Smooth muscle cell (in vitro differentiated cells): Measurements from ENCODE around the gene SLC7A14. TPM values are rescaled to one million over a fixed set of nuclear protein-coding genes. Genes with fewer than 3 reads are reported as not detected.

Experiments used
- DNase-seq: peaks from one replicate; lab custom pipeline; 2025; ENCODE audit not compliant: unreplicated experiment; lab: John Stamatoyannopoulos, UW
- H2AFZ ChIP-seq: fragments of 200-600 bp; sonication (generic); 2 replicates; pipeline ENCODE4 v1.6.0; 2016; ENCODE audit warnings: antibody characterized with exemption, low read depth, mild to moderate bottlenecking
- H3F3A ChIP-seq: fragments of 200-600 bp; sonication (generic); 2 replicates; pipeline ENCODE4 v1.6.0; 2017; ENCODE audit warnings: antibody characterized with exemption, low read depth
- H3K27ac ChIP-seq: fragments of 200-600 bp; sonication (generic); 2 replicates; pipeline ENCODE4 v1.5.1; 2016; ENCODE audit warnings: low read depth, mild to moderate bottlenecking
- H3K27me3 ChIP-seq: fragments of 200-600 bp; sonication (generic); 2 replicates; pipeline ENCODE4 v1.6.1; 2016; ENCODE audit warnings: low read depth, mild to moderate bottlenecking
- H3K36me3 ChIP-seq: fragments of 200-600 bp; sonication (generic); 2 replicates; pipeline ENCODE4 v1.5.1; 2016; ENCODE audit warnings: low read depth
- H3K4me1 ChIP-seq: fragments of 200-600 bp; sonication (generic); 2 replicates; pipeline ENCODE4 v1.5.1; 2016; ENCODE audit warnings: low read depth
- H3K4me2 ChIP-seq: fragments of 200-600 bp; sonication (generic); 2 replicates; pipeline ENCODE4 v1.6.0; 2016; ENCODE audit warnings: mild to moderate bottlenecking
- H3K4me3 ChIP-seq: fragments of 200-600 bp; sonication (generic); 2 replicates; pipeline ENCODE4 v1.5.1; 2016; ENCODE audit warnings: mild to moderate bottlenecking
- H3K79me2 ChIP-seq: fragments of 200-600 bp; sonication (generic); 2 replicates; pipeline ENCODE4 v1.6.0; 2016; ENCODE audit warnings: low read depth, mild to moderate bottlenecking
- H3K9ac ChIP-seq: fragments of 200-600 bp; sonication (generic); 2 replicates; pipeline ENCODE4 v1.6.0; 2016; ENCODE audit warnings: low read depth
- H3K9me3 ChIP-seq: fragments of 200-600 bp; sonication (generic); replicated peaks from 2 replicates; pipeline ENCODE4 v1.5.1; 2016; ENCODE audit warnings: low read depth
- H4K20me1 ChIP-seq: fragments of 200-600 bp; sonication (generic); 2 replicates; pipeline ENCODE4 v1.6.0; 2016; ENCODE audit warnings: low read depth
- CTCF ChIP-seq: fragments of 200-600 bp; sonication (generic); IDR thresholded peaks from 2 replicates; pipeline ENCODE4 v1.5.1; 2017; ENCODE audit warnings: borderline replicate concordance, mild to moderate bottlenecking, antibody characterized with exemption; ENCODE audit not compliant: insufficient read depth, poor library complexity, severe bottlenecking
- WGBS: methylation state at CpG from one replicate; pipeline ENCODE4 v1.1.7; 2016; ENCODE audit warnings: low lambda C conversion rate; 5-methylcytosine and 5-hydroxymethylcytosine counted together
- polyA plus RNA-seq: library from polyadenylated mRNA; unstranded; fragments of >200 nt; fragmentation: Nextera tagmentation; extraction: Ambion mirVana; gene quantifications from 2 replicates; pipeline ENCODE4 v1.2.1, GENCODE V29; 2016
- total RNA-seq: library from RNA; depleted of rRNA; stranded (reverse); fragments of >200 nt; gene quantifications from 2 replicates; pipeline ENCODE4 v1.2.3, GENCODE V29; 2014

The SLC7A14 gene
- total and polyA plus RNA-seq, 2 experiments from 2014 or later: not detected

DNA sequence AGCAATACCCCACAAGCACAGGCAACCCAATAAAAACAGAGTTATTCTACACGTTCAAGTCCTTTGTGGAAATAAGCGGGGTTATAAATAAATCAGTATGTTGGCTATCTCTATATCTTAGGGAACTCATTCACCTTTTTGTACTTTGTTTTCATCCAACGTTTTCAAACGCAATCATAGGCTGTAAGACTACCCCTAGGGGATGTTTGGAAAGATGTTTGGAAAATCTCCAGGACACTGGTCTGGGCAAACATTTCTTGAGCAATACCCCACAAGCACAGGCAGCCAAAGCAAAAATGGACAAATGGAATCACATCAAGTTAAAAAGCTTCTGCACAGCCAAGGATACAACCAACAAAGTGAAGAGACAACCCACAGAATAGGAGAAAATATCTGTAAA lies 97.1 kb downstream of the SLC7A14 start:
- no peaks in the 10 kb centered on the region for H3K79me2 ChIP-seq
- peaks cover under 1% of the 10 kb centered on the region for H3F3A ChIP-seq
- no peak for DNase-seq
- H3K27me3 ChIP-seq: no peaks in the 10 kb centered on the region
- H3K4me1 ChIP-seq: no peaks in the 10 kb centered on the region
- no peaks in the 10 kb centered on the region for H3K9me3 ChIP-seq
- no peak for TF ChIP-seq CTCF
- no peaks in the 10 kb centered on the region for H4K20me1 ChIP-seq
- H3K4me2 ChIP-seq: no peak overlapping the region
- WGBS: 67% methylated on average over 4 of the region's 4 CpGs
- no peak overlapping the region for H3K9ac ChIP-seq
- H3K4me3 ChIP-seq: no peak overlapping the region
- no peak overlapping the region for H3K27ac ChIP-seq
- no peak overlapping the region for H2AFZ ChIP-seq
- H3K36me3 ChIP-seq: no peaks in the 10 kb centered on the region

DNA sequence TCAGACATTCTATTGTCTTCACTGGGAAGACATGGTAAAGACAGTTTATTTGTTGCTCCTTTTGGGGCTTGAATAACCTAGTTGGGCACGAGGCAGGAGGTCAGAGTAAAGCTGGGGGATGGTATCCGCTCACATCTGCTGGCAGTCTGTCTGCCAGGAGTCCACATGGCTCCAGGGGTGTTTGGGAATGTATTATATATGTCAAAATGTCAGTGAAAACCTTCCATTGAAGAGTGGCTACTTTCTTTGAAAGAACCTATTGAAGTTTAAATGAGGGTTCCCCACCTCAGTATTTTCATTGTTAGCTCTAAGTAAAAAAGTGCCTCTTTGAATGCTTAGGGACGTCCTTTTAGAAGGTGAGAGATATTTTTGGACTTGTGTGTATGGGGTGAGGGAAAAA lies 98.8 kb downstream of the SLC7A14 start:
- no peak for TF ChIP-seq CTCF
- no peak overlapping the region for H2AFZ ChIP-seq
- DNase-seq: no peak
- H3K27ac ChIP-seq: no peak overlapping the region
- no peaks in the 10 kb centered on the region for H3K4me1 ChIP-seq
- no peak overlapping the region for H3K4me3 ChIP-seq
- no peaks in the 10 kb centered on the region for H3K27me3 ChIP-seq
- H3K79me2 ChIP-seq: no peaks in the 10 kb centered on the region
- no peaks in the 10 kb centered on the region for H3K36me3 ChIP-seq
- H4K20me1 ChIP-seq: no peaks in the 10 kb centered on the region
- 83% methylated on average over 3 of the region's 3 CpGs for WGBS
- H3K4me2 ChIP-seq: no peak overlapping the region
- H3K9me3 ChIP-seq: no peaks in the 10 kb centered on the region
- H3K9ac ChIP-seq: no peak overlapping the region
- H3F3A ChIP-seq: no peaks in the 10 kb centered on the region

DNA sequence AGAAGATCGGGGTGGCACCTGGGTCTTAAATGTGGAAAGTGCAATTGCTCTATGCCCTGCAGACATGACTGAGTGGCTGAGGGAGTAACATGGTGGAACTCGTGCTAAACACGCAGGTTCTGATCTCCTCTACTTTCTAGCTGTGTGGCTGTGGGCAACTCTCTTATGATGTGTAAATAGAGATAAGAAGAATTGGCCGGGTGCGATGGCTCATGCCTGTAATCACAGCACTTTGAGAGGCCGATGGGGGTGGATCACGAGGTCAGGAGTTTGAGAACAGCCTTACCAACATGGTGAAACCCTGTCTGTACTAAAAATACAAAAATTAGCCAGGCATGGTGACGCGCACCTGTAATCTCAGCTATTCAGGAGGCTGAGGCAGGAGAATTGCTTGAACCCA lies 99.5 kb downstream of the SLC7A14 start:
- Histone ChIP-seq H3K27ac (no peak overlapping the region), H3K36me3 (no peaks in the 10 kb centered on the region), H4K20me1 (no peaks in the 10 kb centered on the region), H3K4me3 (no peak overlapping the region), H3K4me2 (no peak overlapping the region), H3F3A (no peaks in the 10 kb centered on the region), H3K27me3 (no peaks in the 10 kb centered on the region), H3K79me2 (no peaks in the 10 kb centered on the region), H2AFZ (no peak overlapping the region), H3K9me3 (no peaks in the 10 kb centered on the region), H3K4me1 (no peaks in the 10 kb centered on the region), H3K9ac (no peak overlapping the region)
- WGBS: 93% methylated on average over 9 of the region's 9 CpGs
- TF ChIP-seq CTCF: no peak
- DNase-seq: no peak

DNA sequence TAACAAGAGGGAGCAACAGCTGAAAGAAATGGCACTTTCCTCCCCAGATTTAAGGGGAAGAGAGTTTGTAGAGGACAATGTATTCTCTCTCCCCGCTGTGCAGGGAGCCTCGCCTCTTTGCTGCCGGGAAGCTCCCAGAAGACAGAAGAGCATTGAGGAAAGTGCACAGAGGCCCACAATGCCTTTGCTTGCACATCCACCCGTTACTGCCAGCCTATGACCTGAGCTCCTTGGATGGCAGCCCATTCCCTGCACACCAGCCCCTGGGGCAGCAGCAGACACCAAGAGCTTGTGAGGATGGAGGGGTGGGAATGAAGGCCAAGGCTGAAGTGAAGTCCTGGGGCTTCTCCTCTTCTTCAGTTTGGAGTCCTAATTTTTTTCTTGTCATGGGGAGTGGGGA lies 100.2 kb downstream of the SLC7A14 start:
- Histone ChIP-seq H3K79me2 (no peaks in the 10 kb centered on the region), H3F3A (no peaks in the 10 kb centered on the region)

More for the DNA sequence above, 100.2 kb downstream of the SLC7A14 start:
- H3K36me3 ChIP-seq: no peaks in the 10 kb centered on the region
- H3K27me3 ChIP-seq: no peaks in the 10 kb centered on the region
- no peak for TF ChIP-seq CTCF
- no peak for DNase-seq
- WGBS: 96% methylated on average over 4 of the region's 4 CpGs
- no peak overlapping the region for H3K9ac ChIP-seq
- H2AFZ ChIP-seq: no peak overlapping the region
- H3K9me3 ChIP-seq: no peaks in the 10 kb centered on the region
- no peak overlapping the region for H3K4me3 ChIP-seq
- no peaks in the 10 kb centered on the region for H4K20me1 ChIP-seq
- H3K4me1 ChIP-seq: no peaks in the 10 kb centered on the region
- H3K27ac ChIP-seq: no peak overlapping the region
- no peak overlapping the region for H3K4me2 ChIP-seq
